ENCODE data around the gene VPS13D. TPM values are rescaled to one million over a fixed set of nuclear protein-coding genes. Genes with fewer than 3 reads are reported as not detected.

VPS13D gene
- total and polyA plus RNA-seq, 10 of the 15 experiments (the other 5 are each of a cell fraction or from before 2014, with no cell fraction given), result 1.4 to 16.9 (median 8.5) TPM

GRCh38 chr1:12276225-12276624, 46.4 kb downstream of the VPS13D start:
- WGBS (ENCODE audit: insufficient coverage, insufficient replicate concordance, low lambda C conversion rate, missing lambda C conversion rate), result 99% methylated on average over 7 of the region's 7 CpGs
- ChIA-PET CTCF (interaction anchor here (0.8 to 10.7 kb wide), 7 partner anchors 12 to 382 kb away, joined by 3 to 74 read pairs (median 7); no protein-coding TSS in a partner anchor), SMC1A (ENCODE audit: uncharacterized antibody, unreplicated experiment) (interaction anchor here (1.0 to 3.6 kb wide), 8 partner anchors 12 to 383 kb away, joined by 3 to 20 read pairs (median 6); partner anchors contain the start of gene DHRS3), POLR2A (interaction anchor here (0.5 to 1.3 kb wide), 3 partner anchors 124 to 1885 kb away, joined by 3 to 4 read pairs (median 4); no protein-coding TSS in a partner anchor), RAD21 (ENCODE audit: unreplicated experiment) (interaction anchor here (0.9 to 2.5 kb wide), 4 partner anchors 36 to 342 kb away, joined by 3 to 9 read pairs (median 4); partner anchors contain the start of gene DHRS3)
- H3K27ac ChIP-seq (ENCODE audit: control insufficient read depth, insufficient read depth), result no peak overlapping the region
- H2AFZ ChIP-seq (ENCODE audit: control insufficient read depth, low read depth, low read length), result no peak overlapping the region
- H3K4me3 ChIP-seq, result no peak overlapping the region
- ATAC-seq (no peak), FAIRE-seq (no peak), DNase-seq (ENCODE audit: low read depth, low spot score) (no peak)
- intact Hi-C loops (cut with micrococcal nuclease; ENCODE audit: unreplicated experiment), result no loop called here
- H4K20me1 ChIP-seq (ENCODE audit: control insufficient read depth, insufficient read depth), result no peaks in the 10 kb centered on the region
- in situ Hi-C loops (cut with MboI), result no loop called here
- H3K4me2 ChIP-seq (ENCODE audit: control insufficient read depth, insufficient read depth), result no peak overlapping the region
- no peaks in the 10 kb centered on the region for H3K4me1 ChIP-seq (ENCODE audit: control insufficient read depth, insufficient read depth, low read length)
- no peaks in the 10 kb centered on the region for H3K9me3 ChIP-seq (replicated peaks; ENCODE audit: control insufficient read depth, insufficient read depth, low read length)
- no peak overlapping the region for H3K9ac ChIP-seq (ENCODE audit: control insufficient read depth, insufficient read depth, low read length)
- TF ChIP-seq CTCF (IDR thresholded peaks at IDR 0.05 in 2 of 3, conservative IDR thresholded peaks at IDR 0.05 in 1 of 3; ENCODE audit: control insufficient read depth in 2 of 3, extremely low read depth in 1 of 3, insufficient read depth in 1 of 3, low read depth in 3 of 3, low read length in 3 of 3) (peak; percentile 23 to 34 (median 25); a peak in 3 of 6 replicates), POLR2AphosphoS5 (IDR thresholded peaks at IDR 0.05; ENCODE audit: low read length) (no peak)
- H3K79me2 ChIP-seq (ENCODE audit: control insufficient read depth, insufficient read depth, low read length), result no peaks in the 10 kb centered on the region
- H3K27me3 ChIP-seq (replicated peaks in 1 of 2; ENCODE audit: control insufficient read depth in 2 of 2, insufficient read depth in 2 of 2, low read length in 1 of 2), result no peaks in the 10 kb centered on the region
- peaks cover 1 to 23% of the 10 kb centered on the region in 2 experiments for H3K36me3 ChIP-seq (ENCODE audit: control insufficient read depth in 2 of 2, insufficient read depth in 2 of 2, low read length in 1 of 2)
- TSS peak; percentile 63 for BruUV-seq (replicated peaks)

GRCh38 chr1:12279003-12279402, 49.2 kb downstream of the VPS13D start:
- no peaks in the 10 kb centered on the region for H3K27me3 ChIP-seq (replicated peaks in 1 of 2; ENCODE audit: control insufficient read depth in 2 of 2, insufficient read depth in 2 of 2, low read length in 1 of 2)
- no peak for FAIRE-seq
- no peak overlapping the region for H3K4me3 ChIP-seq
- no peak for DNase-seq (ENCODE audit: low read depth, low spot score)
- POLR2A ChIA-PET, result interaction anchor here (1.0 to 1.3 kb wide), 2 partner anchors 15 to 32 kb away, joined by 3 to 4 read pairs; no protein-coding TSS in a partner anchor
- no peak overlapping the region for H2AFZ ChIP-seq (ENCODE audit: control insufficient read depth, low read depth, low read length)
- intact Hi-C loops (cut with micrococcal nuclease; ENCODE audit: unreplicated experiment), result no loop called here
- SMC1A ChIA-PET (ENCODE audit: uncharacterized antibody, unreplicated experiment), result interaction anchor here (0.6 to 3.6 kb wide), 6 partner anchors 9 to 380 kb away, joined by 3 to 20 read pairs (median 4); no protein-coding TSS in a partner anchor
- TF ChIP-seq BACH1 (IDR thresholded peaks at IDR 0.05; ENCODE audit: borderline replicate concordance), result no peak
- no peak for TF ChIP-seq BCL11A (IDR thresholded peaks at IDR 0.05; ENCODE audit: low read depth, low read length)
- TF ChIP-seq EED (IDR thresholded peaks at IDR 0.05; ENCODE audit: low read depth), result no peak
- TF ChIP-seq IKZF2 (IDR thresholded peaks at IDR 0.05), result no peak
- no peak for TF ChIP-seq CEBPB (IDR thresholded peaks at IDR 0.05; ENCODE audit: borderline replicate concordance in 1 of 2, low read depth in 2 of 2, low read length in 2 of 2)
- TF ChIP-seq YBX1 (IDR thresholded peaks at IDR 0.05), result no peak
- H3K9me3 ChIP-seq (replicated peaks; ENCODE audit: control insufficient read depth, insufficient read depth, low read length), result no peaks in the 10 kb centered on the region
- BruUV-seq (replicated peaks), result no TSS peak
- no peaks in the 10 kb centered on the region for H3K4me1 ChIP-seq (ENCODE audit: control insufficient read depth, insufficient read depth, low read length)
- in situ Hi-C loops (cut with MboI), result no loop called here
- no peaks in the 10 kb centered on the region for H3K79me2 ChIP-seq (ENCODE audit: control insufficient read depth, insufficient read depth, low read length)
- H3K9ac ChIP-seq (ENCODE audit: control insufficient read depth, insufficient read depth, low read length), result no peak overlapping the region
- H3K27ac ChIP-seq (ENCODE audit: control insufficient read depth, insufficient read depth), result no peak overlapping the region
- peaks cover 1 to 26% of the 10 kb centered on the region in 2 experiments for H3K36me3 ChIP-seq (ENCODE audit: control insufficient read depth in 2 of 2, insufficient read depth in 2 of 2, low read length in 1 of 2)
- no peak overlapping the region for H3K4me2 ChIP-seq (ENCODE audit: control insufficient read depth, insufficient read depth)
- H4K20me1 ChIP-seq (ENCODE audit: control insufficient read depth, insufficient read depth), result no peaks in the 10 kb centered on the region
- no peak for ATAC-seq
- 98% methylated on average over 3 of the region's 3 CpGs for WGBS (ENCODE audit: insufficient coverage, insufficient replicate concordance, low lambda C conversion rate, missing lambda C conversion rate)
- CTCF ChIA-PET, result interaction anchor here (1.0 to 10.7 kb wide), 6 partner anchors 22 to 379 kb away, joined by 3 to 74 read pairs (median 6); no protein-coding TSS in a partner anchor
- RAD21 ChIA-PET (ENCODE audit: unreplicated experiment), result interaction anchor here (0.5 to 1.1 kb wide), 2 partner anchors 163 to 380 kb away, joined by 3 read pairs; no protein-coding TSS in a partner anchor
